GM12878 (cell line): Measurements from ENCODE around the gene SPATA16. TPM values are rescaled to one million over a fixed set of nuclear protein-coding genes. Genes with fewer than 3 reads are reported as not detected.

Source experiments
- ATAC-seq: fragments of 200-7000 bp; cut with Tn5 transposase; 3 replicates; pipeline ENCODE4 v1.9.1; 2020; ENCODE audit warnings: mild to moderate bottlenecking, moderate library complexity
- BruUV-seq: library from RNA; stranded (reverse); fragments of 400-500 nt; replicated peaks from 2 replicates; lab custom pipeline; 2021; lab: Mats Ljungman, UMichigan
- CTCF ChIA-PET: fragments of 300-600 bp; sonication (Branson Sonifier 250); formaldehyde crosslinking; extraction: SDS; loops from one replicate; lab custom pipeline; 2021; ENCODE audit warnings: inconsistent platforms; lab: Yijun Ruan, JAX
- POLR2A ChIA-PET: fragments of 350-600 bp; formaldehyde crosslinking; extraction: SDS; loops from one replicate; lab custom pipeline; 2021; ENCODE audit warnings: inconsistent platforms; lab: Charles Lee
- RAD21 ChIA-PET: fragments of 300-600 bp; sonication (Branson Sonifier 250); formaldehyde crosslinking; loops from one replicate; lab custom pipeline; 2023; ENCODE audit warnings: antibody characterized with exemption; ENCODE audit not compliant: unreplicated experiment; lab: Charles Lee
- SMC1A ChIA-PET: fragments of 300-600 bp; sonication (Branson Sonifier 250); formaldehyde crosslinking; loops from one replicate; lab custom pipeline; 2023; ENCODE audit not compliant: unreplicated experiment, uncharacterized antibody; lab: Charles Lee
- DNase-seq: peaks from one replicate; pipeline ENCODE4 v3.0.0-alpha.2; 2011; ENCODE audit warnings: low read depth, low spot score
- FAIRE-seq: peaks from 3 replicates; lab custom pipeline; 2011; peaks lifted over from hg19 to GRCh38; lab: Jason Lieb, UNC
- H2AFZ ChIP-seq: 2 replicates; pipeline ENCODE4 v1.6.0; 2011; ENCODE audit warnings: low read depth, low read length, control low read depth; ENCODE audit not compliant: control insufficient read depth
- H3K27ac ChIP-seq: 2 replicates; pipeline ENCODE4 v1.5.1; 2011; ENCODE audit warnings: control low read depth; ENCODE audit not compliant: control insufficient read depth, insufficient read depth
- H3K27me3 ChIP-seq, 2 experiments: replicated peaks in 1 of 2; 2 replicates each; pipeline versions ENCODE4 v1.6.0 to v1.6.1; 2011; ENCODE audit warnings: low read length in 1 of 2; ENCODE audit not compliant: control insufficient read depth in 2 of 2, insufficient read depth in 2 of 2
- H3K36me3 ChIP-seq, 2 experiments: 2 replicates each; pipeline ENCODE4 v1.5.1; 2011; ENCODE audit warnings: low read length in 1 of 2; ENCODE audit not compliant: control insufficient read depth in 2 of 2, insufficient read depth in 2 of 2
- H3K4me1 ChIP-seq: 2 replicates; pipeline ENCODE4 v1.6.1; 2011; ENCODE audit warnings: mild to moderate bottlenecking, low read length, moderate library complexity, mixed read lengths; ENCODE audit not compliant: control insufficient read depth, insufficient read depth
- H3K4me2 ChIP-seq: 2 replicates; pipeline ENCODE4 v1.6.0; 2011; ENCODE audit warnings: control low read depth; ENCODE audit not compliant: control insufficient read depth, insufficient read depth
- H3K4me3 ChIP-seq: fragments of 200-600 bp; sonication (generic); 2 replicates; pipeline ENCODE4 v1.5.1; 2016
- H3K79me2 ChIP-seq: 2 replicates; pipeline ENCODE4 v1.6.0; 2011; ENCODE audit warnings: low read length; ENCODE audit not compliant: control insufficient read depth, insufficient read depth
- H3K9ac ChIP-seq: 2 replicates; pipeline ENCODE4 v1.8.0; 2011; ENCODE audit warnings: low read length, control low read depth, mixed read lengths; ENCODE audit not compliant: control insufficient read depth, insufficient read depth
- H3K9me3 ChIP-seq: replicated peaks from 3 replicates; pipeline ENCODE4 v1.5.1; 2011; ENCODE audit warnings: mild to moderate bottlenecking, low read length; ENCODE audit not compliant: control insufficient read depth, insufficient read depth
- H4K20me1 ChIP-seq: 2 replicates; pipeline ENCODE4 v1.6.0; 2011; ENCODE audit not compliant: control insufficient read depth, insufficient read depth
- BACH1 ChIP-seq: fragments of 450-650 bp; IDR thresholded peaks from 2 replicates; pipeline ENCODE4 v1.6.1; 2017; ENCODE audit warnings: mild to moderate bottlenecking, borderline replicate concordance
- CBX5 ChIP-seq: sonication (generic); IDR thresholded peaks from 2 replicates; pipeline ENCODE4 v1.6.1; 2016; ENCODE audit warnings: low read depth, moderate library complexity, mild to moderate bottlenecking, inconsistent platforms
- E2F4 ChIP-seq: IDR thresholded peaks from 2 replicates; pipeline ENCODE4 v1.6.1; 2012; ENCODE audit warnings: low read depth, low read length, improper control_type of control experiment
- EGR1 ChIP-seq, 2 experiments: IDR thresholded peaks; 1 replicate in 1 of 2; 2 replicates in 1 of 2; pipeline ENCODE4 v1.6.1; 2011 to 2012; ENCODE audit warnings: low read depth in 2 of 2, low read length in 2 of 2, borderline replicate concordance in 1 of 2, mild to moderate bottlenecking in 1 of 2, moderate library complexity in 1 of 2
- MAX ChIP-seq: IDR thresholded peaks from 2 replicates; pipeline ENCODE4 v1.6.1; 2012; ENCODE audit warnings: low read depth, low read length, improper control_type of control experiment
- MTA3 ChIP-seq: IDR thresholded peaks from 2 replicates; pipeline ENCODE4 v1.6.1; 2012; ENCODE audit warnings: low read length, inconsistent platforms, borderline replicate concordance
- NFYA ChIP-seq: IDR thresholded peaks from 2 replicates; pipeline ENCODE4 v1.6.1; 2011; ENCODE audit warnings: low read depth, mild to moderate bottlenecking, low read length, improper control_type of control experiment, borderline replicate concordance
- NKRF ChIP-seq: fragments of 450-650 bp; conservative IDR thresholded peaks from 2 replicates; pipeline ENCODE4 v1.6.1; 2017; ENCODE audit warnings: mild to moderate bottlenecking, moderate library complexity
- POLR2AphosphoS5 ChIP-seq: IDR thresholded peaks from 2 replicates; pipeline ENCODE4 v1.6.1; 2011; ENCODE audit warnings: mild to moderate bottlenecking, low read length, inconsistent platforms
- SIN3A ChIP-seq: IDR thresholded peaks from 2 replicates; pipeline ENCODE4 v1.6.1; 2012; ENCODE audit warnings: low read depth, low read length, improper control_type of control experiment
- YBX1 ChIP-seq: fragments of 450-650 bp; IDR thresholded peaks from 2 replicates; pipeline ENCODE4 v1.6.1; 2016; ENCODE audit warnings: antibody characterized with exemption
- YY1 ChIP-seq: IDR thresholded peaks from 2 replicates; pipeline ENCODE4 v1.6.1; 2011; ENCODE audit warnings: low read depth, mild to moderate bottlenecking, low read length
- ZNF217 ChIP-seq: fragments of 450-650 bp; IDR thresholded peaks from 2 replicates; pipeline ENCODE4 v1.6.1; 2017; ENCODE audit warnings: antibody characterized with exemption, mild to moderate bottlenecking
- WGBS: methylation state at CpG from one replicate; pipeline ENCODE4 v1.1.6; 2016; ENCODE audit warnings: low lambda C conversion rate; ENCODE audit not compliant: insufficient replicate concordance, insufficient coverage; ENCODE audit errors: missing lambda C conversion rate; 5-methylcytosine and 5-hydroxymethylcytosine counted together
- in situ Hi-C: fragments of 300-500 bp; cut with MboI; formaldehyde crosslinking; loops from 9 replicates; pipeline ENCODE4 v1.14.3; 2018; ENCODE audit warnings: mixed read lengths
- intact Hi-C: fragments of 100-400 bp; cut with micrococcal nuclease; formaldehyde crosslinking; loops from one replicate; pipeline ENCODE4 v1.14.2; 2022; ENCODE audit not compliant: unreplicated experiment
- polyA plus RNA-seq, 11 experiments: library from polyadenylated mRNA; depleted of rRNA in 4 of 11; unstranded in 6 of 11; stranded (reverse) in 5 of 11; fragments of >200 nt; fragmentation: Nextera tagmentation in 4 of 11; fragmentation: Illumina TruSeq in 1 of 11; extraction: Ambion mirVana in 4 of 11; extraction: Trizol in 1 of 11; gene quantifications; 1 replicate in 1 of 11; 2 replicates in 10 of 11; pipeline versions ENCODE4 v1.2.1 to v1.2.3, GENCODE V29; 2011 to 2016; ENCODE audit warnings: inconsistent platforms in 2 of 11, missing spikeins in 2 of 11, low read depth in 1 of 11
- total RNA-seq, 4 experiments: library from RNA; depleted of rRNA in 3 of 4; stranded (reverse); fragments of >200 nt in 3 of 4; fragmentation: Illumina TruSeq in 1 of 4; extraction: Trizol in 1 of 4; gene quantifications; 2 replicates each; pipeline versions ENCODE4 v1.2.1 to v1.2.3, GENCODE V29; 2013 to 2021

Gene SPATA16
- total and polyA plus RNA-seq, 10 of the 15 experiments (the other 5 are each of a cell fraction or from before 2014, with no cell fraction given): 0.04 TPM; not detected in 9

DNA sequence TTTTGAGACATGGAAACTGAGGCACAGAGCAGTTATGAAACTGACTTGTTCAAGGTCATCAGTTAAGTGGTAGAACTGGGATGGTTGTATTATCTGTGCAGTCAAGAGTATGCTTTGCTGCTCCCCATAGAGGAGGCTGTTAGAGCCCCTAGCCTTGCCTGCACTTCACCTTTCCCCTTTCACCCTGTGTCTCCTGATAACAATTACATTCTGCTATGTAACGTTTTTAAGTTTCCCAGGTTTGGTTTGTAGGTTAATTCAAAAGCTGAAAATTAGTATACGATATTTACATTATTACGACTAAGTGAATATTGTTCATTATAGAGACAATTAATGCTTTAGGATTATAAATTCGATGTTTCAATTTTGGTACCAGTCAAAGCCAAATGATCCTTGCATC lies 300.6 kb downstream of the SPATA16 start (continued):
- TF ChIP-seq MTA3 (no peak), SIN3A (no peak)

GRCh38 chr3:172839679-172840078 lies 301.4 kb downstream of the SPATA16 start:
- Histone ChIP-seq H4K20me1 (no peaks in the 10 kb centered on the region), H3K4me3 (no peak overlapping the region), H3K27me3 (no peaks in the 10 kb centered on the region), H3K9me3 (no peaks in the 10 kb centered on the region), H3K27ac (no peak overlapping the region), H3K9ac (no peak overlapping the region), H3K79me2 (no peaks in the 10 kb centered on the region), H3K4me2 (no peak overlapping the region), H3K36me3 (no peaks in the 10 kb centered on the region), H3K4me1 (no peaks in the 10 kb centered on the region), H2AFZ (no peak overlapping the region)
- ChIA-PET CTCF (interaction anchor here (0.7 to 1.6 kb wide), 3 partner anchors 9 to 21 kb away, joined by 3 read pairs; no protein-coding TSS in a partner anchor), RAD21 (no interaction called here), SMC1A (no interaction called here), POLR2A (no interaction called here)
- no peak for FAIRE-seq
- TF ChIP-seq CBX5 (no peak), MAX (no peak), EGR1 (IDR thresholded peaks at IDR 0.05; ENCODE audit: borderline replicate concordance in 1 of 2, low read depth in 2 of 2, low read length in 2 of 2) (no peak), BACH1 (no peak), YY1 (no peak), YBX1 (no peak), NFYA (no peak), POLR2AphosphoS5 (no peak), E2F4 (no peak), NKRF (no peak), ZNF217 (no peak)
- WGBS: 42% methylated on average over 4 of the region's 4 CpGs
- in situ Hi-C loops (no loop called here), intact Hi-C loops (loop anchor here (10.0 kb wide), 1 partner anchor 205 kb away; no protein-coding TSS in a partner anchor)
- ATAC-seq: no peak
- no peak for DNase-seq
- no TSS peak for BruUV-seq
